ENCODE data around the gene DDR2. TPM values are rescaled to one million over a fixed set of nuclear protein-coding genes. Genes with fewer than 3 reads are reported as not detected.

DDR2 gene
- total RNA-seq, 2 experiments from 2014 or later, result 0.22 to 0.42 TPM

- Mint-ChIP-seq H3K4me3 (no peak overlapping the region), H3K4me1 (ENCODE audit: low read depth) (no peaks in the 10 kb centered on the region), H3K27ac (no peak overlapping the region)
Measured at GRCh38 chr1:162721471-162721870, 89.2 kb downstream of the DDR2 start.

DNA sequence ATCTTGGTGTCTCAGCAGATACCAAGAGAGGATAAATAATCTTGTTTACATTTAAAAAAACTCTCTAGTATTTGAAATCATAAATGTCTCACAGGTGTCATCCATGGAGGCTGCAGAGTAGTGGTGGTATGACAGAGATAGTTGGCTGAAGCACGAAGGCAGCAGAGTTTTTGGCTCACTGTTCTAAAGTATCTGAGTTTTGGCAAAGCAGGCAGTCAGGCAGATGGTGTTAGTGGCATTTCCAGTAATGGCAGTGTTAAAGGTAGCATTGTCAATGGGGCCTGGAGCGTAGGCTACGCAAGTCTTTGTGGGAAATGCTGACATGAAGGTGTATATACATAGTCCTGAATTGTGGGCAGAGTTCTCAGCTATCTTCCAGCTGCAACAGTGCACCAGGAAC is 89.8 kb downstream of the DDR2 start:
- no peaks in the 10 kb centered on the region for H3K27me3 ChIP-seq (ENCODE audit: control insufficient read depth in 1 of 2, insufficient read depth in 2 of 2, low read length in 2 of 2)
- Mint-ChIP-seq H3K27ac (no peak overlapping the region), H3K9me3 (no peaks in the 10 kb centered on the region), H3K4me1 (ENCODE audit: low read depth) (no peaks in the 10 kb centered on the region), H3K4me3 (no peak overlapping the region), H3K36me3 (ENCODE audit: low read depth) (no peaks in the 10 kb centered on the region), H3K27me3 (no peaks in the 10 kb centered on the region)
- POLR2A ChIA-PET, result no interaction called here
- no peak for ATAC-seq (ENCODE audit: poor library complexity)
- no peak for DNase-seq
- intact Hi-C loops (cut with DNase I, micrococcal nuclease), result no loop called here
- H3K4me1 ChIP-seq (ENCODE audit: insufficient read depth, low read length), result no peaks in the 10 kb centered on the region
- no peak overlapping the region for H3K4me3 ChIP-seq (ENCODE audit: low read length)
- H3K36me3 ChIP-seq (ENCODE audit: insufficient read depth, low read length), result no peaks in the 10 kb centered on the region
- no peaks in the 10 kb centered on the region for H3K9me3 ChIP-seq (ENCODE audit: control insufficient read depth in 1 of 2, insufficient read depth in 1 of 2, low read length in 2 of 2)
- TF ChIP-seq, protein P1, sequence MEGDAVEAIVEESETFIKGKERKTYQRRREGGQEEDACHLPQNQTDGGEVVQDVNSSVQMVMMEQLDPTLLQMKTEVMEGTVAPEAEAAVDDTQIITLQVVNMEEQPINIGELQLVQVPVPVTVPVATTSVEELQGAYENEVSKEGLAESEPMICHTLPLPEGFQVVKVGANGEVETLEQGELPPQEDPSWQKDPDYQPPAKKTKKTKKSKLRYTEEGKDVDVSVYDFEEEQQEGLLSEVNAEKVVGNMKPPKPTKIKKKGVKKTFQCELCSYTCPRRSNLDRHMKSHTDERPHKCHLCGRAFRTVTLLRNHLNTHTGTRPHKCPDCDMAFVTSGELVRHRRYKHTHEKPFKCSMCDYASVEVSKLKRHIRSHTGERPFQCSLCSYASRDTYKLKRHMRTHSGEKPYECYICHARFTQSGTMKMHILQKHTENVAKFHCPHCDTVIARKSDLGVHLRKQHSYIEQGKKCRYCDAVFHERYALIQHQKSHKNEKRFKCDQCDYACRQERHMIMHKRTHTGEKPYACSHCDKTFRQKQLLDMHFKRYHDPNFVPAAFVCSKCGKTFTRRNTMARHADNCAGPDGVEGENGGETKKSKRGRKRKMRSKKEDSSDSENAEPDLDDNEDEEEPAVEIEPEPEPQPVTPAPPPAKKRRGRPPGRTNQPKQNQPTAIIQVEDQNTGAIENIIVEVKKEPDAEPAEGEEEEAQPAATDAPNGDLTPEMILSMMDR (IDR thresholded peaks at IDR 0.05), result no peak
- H3K27ac ChIP-seq (ENCODE audit: low read depth in 1 of 2, low read length in 2 of 2), result no peak overlapping the region
- CTCF ChIA-PET, result no interaction called here

More at GRCh38 chr1:162721471-162721870, 89.2 kb downstream of the DDR2 start:
- Histone ChIP-seq H3K36me3 (ENCODE audit: insufficient read depth, low read length) (no peaks in the 10 kb centered on the region), H3K27me3 (ENCODE audit: control insufficient read depth in 1 of 2, insufficient read depth in 2 of 2, low read length in 2 of 2) (no peaks in the 10 kb centered on the region), H3K4me1 (ENCODE audit: insufficient read depth, low read length) (no peaks in the 10 kb centered on the region), H3K9me3 (ENCODE audit: control insufficient read depth in 1 of 2, insufficient read depth in 1 of 2, low read length in 2 of 2) (no peaks in the 10 kb centered on the region), H3K27ac (ENCODE audit: low read depth in 1 of 2, low read length in 2 of 2) (no peak overlapping the region), H3K4me3 (ENCODE audit: low read length) (no peak overlapping the region)
- intact Hi-C loops (cut with DNase I, micrococcal nuclease), result no loop called here
- TF ChIP-seq, protein P1 (IDR thresholded peaks at IDR 0.05), result no peak
- ATAC-seq (ENCODE audit: poor library complexity) (no peak), DNase-seq (no peak)
- ChIA-PET POLR2A (interaction anchor here (0.6 kb wide), 1 partner anchor 40 kb away, joined by 5 read pairs; no protein-coding TSS in a partner anchor), CTCF (no interaction called here)
- no peaks in the 10 kb centered on the region for H3K9me3 Mint-ChIP-seq
- no peaks in the 10 kb centered on the region for H3K27me3 Mint-ChIP-seq
- H3K36me3 Mint-ChIP-seq (ENCODE audit: low read depth), result no peaks in the 10 kb centered on the region

GRCh38 chr1:162724583-162725120 is 92.4 kb downstream of the DDR2 start:
- no peak for ATAC-seq (ENCODE audit: poor library complexity)
- POLR2A ChIA-PET, result no interaction called here

More at GRCh38 chr1:162724583-162725120, 92.4 kb downstream of the DDR2 start:
- H3K9me3 Mint-ChIP-seq, result no peaks in the 10 kb centered on the region
- no peaks in the 10 kb centered on the region for H3K4me1 Mint-ChIP-seq (ENCODE audit: low read depth)
- no peaks in the 10 kb centered on the region for H3K36me3 ChIP-seq (ENCODE audit: insufficient read depth, low read length)
- CTCF ChIA-PET, result no interaction called here
- no peaks in the 10 kb centered on the region for H3K27me3 ChIP-seq (ENCODE audit: control insufficient read depth in 1 of 2, insufficient read depth in 2 of 2, low read length in 2 of 2)
- TF ChIP-seq, protein P1 (IDR thresholded peaks at IDR 0.05), result no peak
- no peaks in the 10 kb centered on the region for H3K9me3 ChIP-seq (ENCODE audit: control insufficient read depth in 1 of 2, insufficient read depth in 1 of 2, low read length in 2 of 2)
- intact Hi-C loops (cut with DNase I, micrococcal nuclease), result no loop called here
- H3K27ac Mint-ChIP-seq, result no peak overlapping the region
- no peak overlapping the region for H3K27ac ChIP-seq (ENCODE audit: low read depth in 1 of 2, low read length in 2 of 2)
- no peaks in the 10 kb centered on the region for H3K4me1 ChIP-seq (ENCODE audit: insufficient read depth, low read length)
- H3K4me3 ChIP-seq (ENCODE audit: low read length), result no peak overlapping the region
- no peak for DNase-seq
- no peaks in the 10 kb centered on the region for H3K36me3 Mint-ChIP-seq (ENCODE audit: low read depth)
- H3K4me3 Mint-ChIP-seq, result no peak overlapping the region
- H3K27me3 Mint-ChIP-seq, result no peaks in the 10 kb centered on the region

All from CD4-positive, alpha-beta T cell (primary cell).